Suprapubic skin (tissue), 3 donors: ENCODE data around the gene SLCO2A1.

ENCODE experiments used
- POLR2A ChIP-seq, 2 donors: fragments of 450-650 bp; IDR thresholded peaks; one replicate each; pipeline ENCODE4 v1.6.1; 2017; ENCODE audit warnings: antibody characterized with exemption in 2 of 2, mild to moderate bottlenecking in 2 of 2, moderate library complexity in 2 of 2
- TF ChIP-seq, protein P1 (sequence below), 2 donors: fragments of 200-600 bp in 1 of 2; fragments of 450-650 bp in 1 of 2; sonication (generic) in 1 of 2; IDR thresholded peaks; one replicate each; pipeline ENCODE4 v1.5.1; 2016 to 2019; ENCODE audit warnings: antibody characterized with exemption in 2 of 2, mild to moderate bottlenecking in 1 of 2, moderate library complexity in 1 of 2

DNA sequence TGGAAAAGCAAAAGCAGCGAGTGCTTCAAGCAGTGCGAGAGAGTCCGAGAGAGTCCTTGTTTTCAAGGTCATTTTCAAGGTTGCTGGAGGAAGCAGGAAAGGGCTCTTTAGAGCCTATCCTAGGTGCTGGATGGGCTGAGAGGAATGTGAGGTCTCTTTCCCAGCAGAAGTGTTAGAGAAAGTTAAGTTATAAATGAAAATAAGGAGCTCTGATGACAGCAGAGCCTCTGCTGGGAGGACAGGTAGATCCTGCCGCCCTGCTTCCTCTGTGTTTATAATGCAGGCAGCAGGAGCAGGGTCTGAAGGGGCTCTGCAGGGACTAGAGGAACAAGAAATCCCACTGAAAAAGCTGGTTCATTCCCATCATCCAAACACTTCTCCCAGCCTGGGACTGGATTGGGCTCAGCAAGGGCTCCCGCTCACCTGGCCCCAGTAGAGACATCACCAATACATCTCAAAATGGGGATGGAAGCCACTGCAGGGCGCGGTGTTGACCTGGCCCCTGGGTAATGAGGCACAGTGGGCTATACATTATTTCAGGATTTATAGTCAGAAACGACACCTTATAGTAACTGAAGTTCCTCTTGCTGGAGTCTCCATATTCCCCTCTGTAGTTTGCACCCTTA lies 92.6 kb downstream of the SLCO2A1 start:
- TF ChIP-seq, protein P1, sequence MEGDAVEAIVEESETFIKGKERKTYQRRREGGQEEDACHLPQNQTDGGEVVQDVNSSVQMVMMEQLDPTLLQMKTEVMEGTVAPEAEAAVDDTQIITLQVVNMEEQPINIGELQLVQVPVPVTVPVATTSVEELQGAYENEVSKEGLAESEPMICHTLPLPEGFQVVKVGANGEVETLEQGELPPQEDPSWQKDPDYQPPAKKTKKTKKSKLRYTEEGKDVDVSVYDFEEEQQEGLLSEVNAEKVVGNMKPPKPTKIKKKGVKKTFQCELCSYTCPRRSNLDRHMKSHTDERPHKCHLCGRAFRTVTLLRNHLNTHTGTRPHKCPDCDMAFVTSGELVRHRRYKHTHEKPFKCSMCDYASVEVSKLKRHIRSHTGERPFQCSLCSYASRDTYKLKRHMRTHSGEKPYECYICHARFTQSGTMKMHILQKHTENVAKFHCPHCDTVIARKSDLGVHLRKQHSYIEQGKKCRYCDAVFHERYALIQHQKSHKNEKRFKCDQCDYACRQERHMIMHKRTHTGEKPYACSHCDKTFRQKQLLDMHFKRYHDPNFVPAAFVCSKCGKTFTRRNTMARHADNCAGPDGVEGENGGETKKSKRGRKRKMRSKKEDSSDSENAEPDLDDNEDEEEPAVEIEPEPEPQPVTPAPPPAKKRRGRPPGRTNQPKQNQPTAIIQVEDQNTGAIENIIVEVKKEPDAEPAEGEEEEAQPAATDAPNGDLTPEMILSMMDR (IDR thresholded peaks at IDR 0.05) = no peak
- TF ChIP-seq POLR2A (IDR thresholded peaks at IDR 0.05) = no peak
